Kidney capillary endothelial cell (primary cell): ENCODE results near the gene GPRC5C.
A peak's percentile ranks its signal among the peaks of the same experiment; 100 is the strongest.

Experiments used
- DNase-seq: peaks from one replicate; pipeline ENCODE4 v3.0.0-alpha.2; 2018; ENCODE audit warnings: low spot score

GPRC5C gene, protein sequence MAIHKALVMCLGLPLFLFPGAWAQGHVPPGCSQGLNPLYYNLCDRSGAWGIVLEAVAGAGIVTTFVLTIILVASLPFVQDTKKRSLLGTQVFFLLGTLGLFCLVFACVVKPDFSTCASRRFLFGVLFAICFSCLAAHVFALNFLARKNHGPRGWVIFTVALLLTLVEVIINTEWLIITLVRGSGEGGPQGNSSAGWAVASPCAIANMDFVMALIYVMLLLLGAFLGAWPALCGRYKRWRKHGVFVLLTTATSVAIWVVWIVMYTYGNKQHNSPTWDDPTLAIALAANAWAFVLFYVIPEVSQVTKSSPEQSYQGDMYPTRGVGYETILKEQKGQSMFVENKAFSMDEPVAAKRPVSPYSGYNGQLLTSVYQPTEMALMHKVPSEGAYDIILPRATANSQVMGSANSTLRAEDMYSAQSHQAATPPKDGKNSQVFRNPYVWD

DNA sequence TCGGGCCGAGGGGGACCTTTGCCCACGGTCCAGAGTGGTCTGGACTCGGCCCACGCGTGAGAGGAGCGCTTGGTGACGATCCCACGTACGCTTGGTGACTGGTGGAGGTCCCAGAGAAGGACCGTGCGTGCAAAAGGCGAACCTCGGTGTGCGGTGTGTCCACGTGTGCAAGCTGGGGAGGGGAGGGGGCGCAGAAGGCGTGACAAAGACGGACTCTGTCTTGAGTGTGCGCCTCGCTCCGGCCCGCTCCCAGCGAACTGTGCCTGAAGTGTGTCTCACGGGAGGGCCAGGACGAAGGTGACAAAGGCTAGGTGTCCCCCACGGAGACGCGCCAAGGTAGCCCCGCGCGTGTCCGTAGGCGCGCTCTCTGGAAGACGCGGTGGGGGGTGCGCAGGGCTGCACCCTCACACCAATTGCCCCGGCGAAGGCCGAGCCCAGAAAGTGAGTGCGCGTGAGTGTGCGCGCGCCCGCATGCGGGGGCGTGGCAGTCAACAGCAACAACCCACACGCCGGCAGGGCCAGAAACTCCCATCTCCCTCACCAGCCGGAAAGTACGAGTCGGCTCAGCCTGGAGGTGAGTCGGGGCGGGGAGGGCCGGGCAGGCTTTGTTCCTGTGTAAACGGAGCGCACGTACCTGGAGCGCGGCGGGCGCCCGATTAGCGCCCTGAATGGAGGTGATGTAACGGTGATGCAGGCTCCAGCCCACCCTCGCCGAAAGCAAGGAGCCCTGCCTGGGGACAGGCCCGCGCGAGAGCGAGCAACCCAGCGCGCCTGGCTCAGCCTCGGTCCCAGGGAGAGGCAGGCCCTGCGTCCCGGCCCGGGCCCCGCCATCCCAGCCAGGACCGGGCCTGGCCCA lies at the start of gene GPRC5C:
Gene GPRC5C, plus strand, starts transcription at position 521 of the 856 bp plus-strand sequence. CDS start 7,689 bp downstream, outside the sequence.
- no peak for DNase-seq

DNA sequence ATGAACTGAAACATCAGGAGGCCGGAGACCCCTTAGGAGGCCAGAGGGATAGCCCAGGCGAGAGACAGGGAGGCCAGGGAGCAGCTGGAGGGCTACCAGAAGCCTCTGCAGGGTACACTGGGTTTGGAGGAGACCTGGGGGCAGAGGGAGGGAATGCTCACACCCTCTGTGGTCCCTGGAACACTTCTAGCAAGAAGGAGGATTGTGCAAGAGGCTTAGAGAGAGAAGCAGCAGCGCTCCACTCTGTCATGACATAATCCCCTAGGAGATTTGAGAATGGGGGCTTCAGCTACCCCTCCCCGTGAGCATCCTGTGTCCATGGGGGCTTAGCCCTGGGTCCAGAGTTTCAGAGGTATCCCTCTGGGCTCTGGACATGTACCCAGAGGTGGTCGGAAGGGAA lies 48.7 kb upstream of the GPRC5C start:
- no peak for DNase-seq

DNA sequence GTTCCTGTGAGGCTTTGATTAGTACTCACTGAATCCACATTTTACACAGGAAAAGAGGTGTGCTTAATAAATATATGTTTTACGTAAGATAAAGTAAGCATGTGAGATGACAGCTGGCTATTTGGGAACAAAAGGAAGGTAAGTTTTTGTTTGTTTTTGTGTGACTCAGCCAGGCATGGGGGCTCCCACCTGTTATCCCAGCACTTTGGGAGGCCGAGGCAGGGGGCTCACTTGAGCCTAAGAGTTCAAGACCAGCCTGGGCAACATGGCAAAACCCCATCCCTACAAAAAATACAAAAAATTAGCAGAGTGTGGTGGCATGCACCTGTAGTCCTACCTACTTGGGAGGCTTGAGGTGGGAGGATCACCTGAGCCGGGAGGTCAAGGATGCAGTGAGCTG lies 46.7 kb upstream of the GPRC5C start:
- DNase-seq: no peak

DNA sequence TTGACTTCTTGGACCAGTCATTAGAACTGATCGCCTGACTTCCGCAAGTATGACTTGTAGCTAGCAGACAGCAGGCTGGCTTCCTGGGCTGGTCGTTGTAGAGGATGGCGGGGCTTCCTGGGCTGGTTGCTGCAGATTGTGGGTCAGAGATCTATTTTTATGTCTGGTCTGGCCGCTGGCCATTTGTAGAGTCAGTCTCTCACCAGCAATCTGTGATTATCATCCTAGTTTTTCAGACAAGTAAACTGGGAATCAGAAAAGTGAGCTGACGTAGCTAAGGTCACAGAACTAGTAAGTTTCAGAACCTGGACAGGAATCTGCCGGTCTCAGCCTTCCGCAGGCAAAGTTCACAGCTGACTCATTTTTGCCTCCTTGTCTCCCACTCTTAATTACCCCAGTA lies 45.5 kb upstream of the GPRC5C start:
- DNase-seq: peak; percentile 80

DNA sequence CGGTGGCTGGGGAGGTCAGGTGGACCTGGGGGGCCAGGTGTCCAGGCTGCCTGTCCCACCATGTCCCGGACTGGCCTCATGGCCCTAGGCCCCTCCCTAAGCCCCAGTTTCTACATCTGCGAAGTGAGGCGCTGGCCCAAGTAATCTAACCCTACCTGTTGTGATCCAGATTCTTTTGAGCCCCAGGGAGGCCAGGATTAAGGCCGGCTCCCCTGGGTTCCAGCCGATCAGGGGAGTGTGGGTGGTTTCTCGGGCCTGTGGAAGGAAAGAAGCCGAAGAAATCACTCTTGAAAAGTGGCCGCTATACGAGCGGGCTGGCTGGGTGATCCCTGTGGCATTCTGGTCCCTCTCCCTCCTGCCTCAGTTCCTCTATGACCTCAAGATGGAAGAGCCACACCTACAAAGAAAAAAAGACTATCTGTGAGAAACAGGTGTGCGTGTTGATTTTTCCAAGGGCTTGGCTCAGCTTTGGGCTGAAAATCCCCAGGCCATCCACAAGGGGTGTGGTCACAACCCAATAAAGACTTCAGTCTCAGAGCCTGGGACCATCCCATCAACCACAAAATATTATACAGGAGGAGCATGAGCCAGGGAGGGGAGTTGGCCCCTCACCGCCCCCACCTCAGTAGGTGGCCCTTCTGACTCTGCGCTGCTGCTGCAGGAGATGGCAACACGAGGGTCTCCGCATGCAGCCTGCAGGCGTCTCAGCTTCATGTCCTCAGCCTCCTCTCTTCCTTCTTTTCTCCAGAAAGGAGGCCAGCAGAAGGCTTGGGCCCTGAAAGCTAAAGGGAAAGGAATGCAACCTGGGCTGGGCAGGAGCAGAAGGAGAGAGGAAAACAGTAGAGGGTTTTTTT lies 44.3 kb upstream of the GPRC5C start:
- no peak for DNase-seq

DNA sequence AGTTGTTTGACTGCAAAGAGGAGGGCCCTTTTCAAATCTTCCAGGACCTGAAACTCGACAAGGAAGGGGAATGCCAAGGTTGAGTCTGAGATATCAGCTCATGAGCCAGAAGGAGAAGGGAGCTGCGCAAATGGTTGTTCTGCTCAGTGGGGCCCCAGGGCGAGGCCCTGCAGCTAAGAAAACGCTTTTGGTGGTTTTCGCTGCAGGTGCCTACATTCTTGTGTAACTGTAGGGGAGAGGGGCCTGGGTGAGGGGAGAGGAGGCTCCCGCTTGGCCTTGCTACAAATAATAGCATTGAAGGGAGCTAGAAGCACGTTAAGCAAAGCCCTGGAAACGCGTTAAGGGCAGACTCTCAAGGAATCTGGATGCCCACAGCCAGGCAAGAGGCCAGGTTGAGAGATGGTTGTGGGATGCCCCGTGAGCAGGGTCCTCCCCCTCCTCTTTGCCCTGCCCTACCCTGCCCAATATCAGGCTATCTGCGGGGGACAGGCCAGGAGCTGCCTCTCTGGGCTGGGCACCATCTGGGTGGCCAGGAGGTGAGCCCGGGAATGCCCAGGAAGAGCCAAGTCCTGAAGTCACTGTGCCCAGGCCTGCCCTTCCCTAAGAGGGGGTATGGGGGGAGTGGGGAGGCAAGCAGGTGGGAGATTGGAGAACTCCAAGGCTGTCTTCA lies 42.7 kb upstream of the GPRC5C start:
- no peak for DNase-seq

DNA sequence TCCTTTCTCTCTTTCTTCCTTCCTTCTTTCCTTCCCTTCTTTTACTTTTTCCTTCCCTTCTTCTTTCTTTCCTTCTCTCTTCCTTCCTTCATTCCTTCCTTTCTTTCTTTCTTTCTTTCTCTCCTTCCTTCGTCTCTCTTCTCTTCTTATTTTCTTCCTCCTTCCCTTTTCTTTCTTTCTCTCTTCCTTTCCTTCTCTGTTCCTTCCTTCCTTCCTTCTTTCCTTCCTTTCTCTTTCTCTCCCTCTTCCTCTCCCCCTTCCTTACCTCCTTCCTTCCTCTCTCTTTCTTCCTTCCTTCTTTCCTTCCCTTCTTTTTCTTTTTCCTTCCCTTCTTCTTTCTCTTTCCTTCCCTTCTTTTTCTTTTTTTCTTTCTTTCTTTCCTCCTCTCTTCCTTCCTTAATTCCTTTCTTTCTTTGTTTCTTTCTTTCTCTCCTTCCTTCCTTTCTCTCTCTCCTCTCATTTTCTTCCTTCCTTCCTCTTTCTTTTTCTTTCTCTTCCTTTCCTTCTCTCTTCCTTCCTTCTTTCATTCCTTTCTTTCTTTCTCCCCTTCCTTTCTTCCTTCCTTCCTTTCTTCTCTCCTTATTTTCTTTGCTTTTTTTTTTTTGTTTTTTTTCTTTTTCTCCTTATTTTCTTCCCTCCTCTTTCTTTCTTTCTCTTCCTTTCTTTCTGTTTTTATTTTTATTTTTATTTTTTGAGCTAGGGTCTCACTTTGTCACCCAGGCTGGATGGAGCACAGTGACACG lies 41.8 kb upstream of the GPRC5C start:
- no peak for DNase-seq

DNA sequence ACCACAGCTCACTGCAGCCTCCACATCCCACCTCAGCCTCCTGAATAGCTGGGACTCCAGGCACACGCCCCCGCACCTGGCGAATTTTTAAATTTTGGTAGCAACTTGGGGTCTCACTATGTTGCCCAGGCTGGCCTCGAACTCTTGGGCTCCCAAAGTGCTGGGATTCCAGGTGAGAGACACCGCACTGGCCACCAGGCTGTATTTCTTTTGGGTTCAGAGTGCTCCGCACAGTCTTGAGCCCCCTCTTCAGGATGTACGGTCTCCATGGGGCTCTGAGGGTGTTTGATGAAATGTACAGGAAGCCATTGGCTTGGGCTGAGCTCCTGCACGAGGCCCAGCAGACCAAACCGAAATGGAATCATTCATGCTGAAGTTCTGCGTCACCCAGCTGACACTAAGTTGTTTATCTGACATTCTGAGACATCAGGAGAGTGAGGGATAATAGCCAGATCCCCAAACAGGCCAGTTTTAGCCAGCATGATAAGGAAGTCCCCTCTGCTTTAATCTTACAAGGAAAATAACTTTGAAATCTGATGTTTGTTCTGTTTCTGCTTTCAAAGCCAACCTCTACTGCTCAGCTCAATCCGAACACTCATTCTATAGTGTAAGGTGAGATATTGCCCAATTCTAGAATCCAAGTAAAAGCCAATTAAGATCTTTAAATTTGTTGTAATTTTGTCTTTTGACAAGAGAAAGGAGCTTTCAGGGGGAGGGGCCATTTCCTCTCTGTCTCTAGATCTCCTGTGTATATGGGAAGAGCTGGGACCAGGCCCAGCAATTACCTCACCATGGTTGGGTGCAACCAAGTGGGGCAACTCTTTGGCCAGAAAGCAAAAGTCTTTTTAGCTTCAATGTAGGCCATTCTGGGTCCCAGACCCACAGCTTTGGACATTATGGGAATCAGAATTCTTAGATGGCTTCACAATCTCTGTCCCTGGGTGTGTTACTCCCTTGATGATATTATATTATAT lies 40.9 kb upstream of the GPRC5C start:
- no peak for DNase-seq

DNA sequence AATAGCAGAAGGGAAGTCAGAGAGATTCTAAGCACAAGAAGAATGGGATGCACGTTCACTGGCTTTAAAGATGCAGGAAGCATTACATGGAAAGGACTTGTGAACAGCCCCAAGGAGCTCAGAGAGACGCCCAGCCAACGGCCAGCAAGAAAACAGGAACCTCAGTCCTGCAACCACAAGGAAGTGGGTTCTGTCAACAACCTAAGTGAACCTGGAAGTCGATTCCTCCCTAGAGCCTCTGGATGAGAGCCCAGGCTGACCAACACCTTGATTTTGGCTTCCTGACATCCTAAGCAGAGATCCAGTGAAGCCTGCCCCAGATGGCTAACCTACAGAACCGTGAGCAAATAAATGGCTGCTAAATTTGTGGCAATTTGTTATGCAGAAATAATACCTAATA lies 40.1 kb upstream of the GPRC5C start:
- no peak for DNase-seq

DNA sequence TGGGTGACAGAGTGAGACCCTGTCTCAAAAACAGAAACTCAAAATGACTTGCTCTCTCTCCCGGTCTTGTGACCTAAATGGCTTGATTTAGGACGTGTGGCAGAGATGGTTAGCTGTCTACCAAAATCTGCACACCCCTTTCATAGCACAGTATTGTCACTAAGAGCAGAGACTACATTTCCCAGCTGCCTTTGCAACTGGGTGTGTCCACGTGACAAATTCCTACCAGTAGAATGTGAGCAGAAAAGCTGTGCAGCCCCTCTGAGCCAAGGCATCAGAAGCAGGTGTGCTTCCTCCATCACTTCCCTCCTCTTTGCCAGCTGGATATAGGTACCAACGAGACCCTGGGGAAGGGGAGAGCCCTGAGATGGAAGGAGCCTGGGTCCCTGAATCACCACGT lies 39.0 kb upstream of the GPRC5C start:
- no peak for DNase-seq

DNA sequence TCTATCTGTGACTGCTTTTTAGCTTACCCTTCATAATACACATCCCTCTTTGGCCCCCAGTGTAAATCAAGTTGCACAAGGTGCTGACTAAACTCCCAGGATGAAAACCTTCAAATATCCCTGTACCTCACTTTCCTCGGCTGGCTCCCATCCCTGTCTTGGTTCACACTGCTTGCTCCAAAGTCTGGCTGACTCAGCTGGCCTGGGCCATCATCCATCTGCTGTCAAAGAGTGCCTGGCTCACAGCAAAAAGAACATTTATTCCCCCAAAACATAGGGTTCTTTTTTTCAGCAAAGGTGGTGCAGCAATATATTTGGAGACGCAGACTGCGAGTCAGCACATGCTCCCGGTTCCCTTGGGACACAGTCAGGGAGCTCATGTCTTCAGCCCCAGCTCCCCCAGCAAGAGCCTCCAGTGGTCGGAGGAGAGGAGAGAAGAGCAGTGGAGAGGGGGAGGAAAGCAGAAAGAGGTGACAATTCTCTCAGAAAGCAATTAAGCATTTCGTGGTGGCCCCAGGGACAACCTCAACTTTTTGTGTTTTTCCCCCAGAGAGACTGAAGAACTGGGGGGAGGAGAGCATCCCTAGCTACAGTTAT lies 38.4 kb upstream of the GPRC5C start:
- no peak for DNase-seq

DNA sequence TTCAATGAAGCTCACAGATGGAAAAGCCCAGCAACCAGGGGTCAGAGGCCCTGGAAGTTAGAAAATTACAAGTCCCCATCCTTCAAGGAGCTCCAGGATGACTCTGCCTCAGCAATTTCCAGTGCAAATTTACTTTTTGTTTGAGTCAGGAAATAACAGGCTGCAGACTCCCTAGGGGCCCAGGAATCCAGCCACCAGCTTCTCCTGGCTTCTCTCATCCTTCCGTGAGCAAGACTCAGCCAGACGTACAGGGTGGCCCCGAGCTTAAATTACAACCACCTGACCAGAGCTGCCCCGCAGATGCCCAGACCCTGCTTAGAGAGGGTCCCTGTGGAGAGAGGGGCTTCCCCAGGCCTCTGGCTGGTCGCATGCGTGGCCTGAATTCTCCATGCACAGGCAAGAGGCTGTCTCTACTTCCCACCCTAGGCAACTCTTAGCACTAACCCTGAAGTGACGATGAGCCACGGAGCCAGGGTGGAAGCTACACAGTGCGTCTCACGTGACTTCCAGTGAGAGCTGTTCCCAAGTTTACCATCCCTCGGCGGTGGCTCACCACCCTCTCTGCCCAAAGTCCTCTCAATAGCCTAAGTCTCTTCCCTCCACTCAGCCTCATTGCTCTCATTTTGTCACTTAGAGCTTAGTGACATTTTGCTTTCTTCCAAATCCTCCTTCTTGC lies 37.5 kb upstream of the GPRC5C start:
- DNase-seq: no peak

DNA sequence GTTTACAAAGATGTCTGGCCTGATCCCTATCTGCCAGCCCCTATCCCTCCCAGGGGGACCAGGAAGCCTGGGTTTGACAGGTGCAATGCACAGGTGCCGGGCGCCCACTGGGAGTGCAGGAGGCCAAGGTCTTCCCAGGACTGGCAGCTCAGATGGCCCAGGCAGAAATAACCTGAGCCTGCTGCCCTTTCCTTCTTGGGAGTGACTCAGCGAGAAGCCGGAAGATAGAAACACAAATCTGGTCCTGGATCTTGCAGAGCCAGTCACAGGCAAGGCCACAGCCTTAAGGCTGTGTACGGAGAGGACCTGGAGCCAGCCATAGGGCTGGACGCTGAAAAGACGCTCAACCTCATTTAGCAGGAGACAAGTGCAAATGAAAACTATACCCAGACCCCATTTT lies 36.9 kb upstream of the GPRC5C start:
- DNase-seq: no peak

DNA sequence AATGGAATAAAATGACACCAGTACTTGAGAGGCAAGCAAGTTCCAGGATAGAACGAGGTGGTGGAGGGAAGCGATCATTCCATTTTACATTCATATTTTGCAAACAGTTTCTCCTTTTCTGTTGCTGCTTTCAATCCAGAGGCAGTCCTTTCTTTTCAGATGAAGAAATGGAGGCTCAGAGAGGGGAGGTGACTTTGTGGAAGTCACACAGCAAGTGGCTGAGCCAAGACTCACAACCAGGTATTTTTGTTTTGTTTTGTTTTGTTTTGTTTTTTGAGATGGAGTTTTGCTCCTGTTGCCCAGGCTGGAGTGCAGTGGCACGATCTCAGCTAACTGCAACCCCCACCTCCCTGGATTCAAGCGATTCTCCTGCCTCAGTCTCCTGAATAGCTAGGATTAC lies 35.3 kb upstream of the GPRC5C start:
- DNase-seq: no peak

DNA sequence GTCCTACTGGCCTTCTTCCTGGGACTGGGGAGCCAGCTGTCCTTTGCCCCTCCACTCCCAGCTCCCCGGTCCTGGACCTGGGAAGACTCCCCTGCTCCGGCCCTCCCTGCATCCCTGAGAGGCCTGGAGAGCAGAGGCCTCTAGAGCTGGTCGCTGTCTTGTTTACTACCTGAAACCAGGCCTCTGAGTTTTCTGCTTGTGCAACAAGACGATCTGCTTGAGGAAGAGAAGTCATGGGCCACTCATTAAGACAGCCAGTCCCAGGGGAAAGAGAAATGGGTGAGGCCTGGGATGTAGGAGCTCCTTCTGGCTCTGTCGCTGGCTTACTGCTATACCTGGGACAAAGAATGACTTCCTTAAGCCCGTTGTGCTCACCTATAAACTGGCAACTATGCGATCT lies 29.8 kb upstream of the GPRC5C start:
- no peak for DNase-seq

DNA sequence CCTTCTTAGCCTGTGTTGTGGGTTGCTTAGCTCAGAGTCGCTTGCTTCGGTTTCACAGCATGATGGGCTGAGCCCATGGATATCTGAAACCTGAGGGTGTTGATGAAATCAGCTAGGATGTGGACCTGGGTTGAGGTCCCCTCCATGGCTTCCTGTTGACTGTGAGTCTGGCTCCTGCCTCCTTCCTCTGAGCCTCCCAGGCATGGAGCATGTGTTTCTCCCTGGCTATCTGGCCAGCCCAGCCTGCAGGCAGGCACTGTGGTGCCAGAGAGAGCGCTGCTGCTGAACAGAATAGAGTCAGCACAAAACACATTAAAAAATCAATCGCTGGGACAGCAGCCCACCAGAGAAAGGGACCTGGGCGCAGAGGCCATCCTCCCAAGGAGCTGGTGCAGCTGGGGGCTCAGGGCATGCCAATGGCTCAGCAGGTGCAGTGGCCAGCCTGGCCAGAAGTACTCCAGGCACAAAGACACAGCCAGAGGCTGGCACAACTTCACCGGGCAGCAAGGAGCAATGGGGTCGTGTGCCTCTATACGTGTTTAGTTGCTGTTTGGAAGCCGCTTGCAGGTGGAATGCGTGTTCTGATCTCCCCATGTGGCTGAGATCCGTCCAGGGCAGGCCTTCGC lies 28.3 kb upstream of the GPRC5C start:
- DNase-seq: no peak

DNA sequence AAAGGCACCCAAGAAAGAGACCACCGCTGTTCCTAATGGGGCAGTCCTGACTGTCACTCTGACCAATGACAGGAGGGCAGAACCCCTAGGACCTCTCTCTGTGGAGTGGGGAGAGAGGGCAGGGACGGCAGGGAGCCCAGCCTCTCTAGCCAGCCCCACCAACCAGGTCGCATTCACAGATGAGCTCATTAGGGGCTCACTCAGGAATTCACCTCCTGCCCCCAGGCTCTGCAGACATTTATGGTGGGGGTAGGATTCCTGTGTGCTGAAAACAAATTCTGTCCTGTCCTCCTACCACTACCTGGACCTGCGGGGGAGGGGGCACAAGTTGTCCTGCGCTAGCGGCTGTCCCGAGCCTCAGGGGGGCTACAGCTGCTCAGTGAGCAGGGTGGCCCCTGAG lies 27.7 kb upstream of the GPRC5C start:
- DNase-seq: no peak

DNA sequence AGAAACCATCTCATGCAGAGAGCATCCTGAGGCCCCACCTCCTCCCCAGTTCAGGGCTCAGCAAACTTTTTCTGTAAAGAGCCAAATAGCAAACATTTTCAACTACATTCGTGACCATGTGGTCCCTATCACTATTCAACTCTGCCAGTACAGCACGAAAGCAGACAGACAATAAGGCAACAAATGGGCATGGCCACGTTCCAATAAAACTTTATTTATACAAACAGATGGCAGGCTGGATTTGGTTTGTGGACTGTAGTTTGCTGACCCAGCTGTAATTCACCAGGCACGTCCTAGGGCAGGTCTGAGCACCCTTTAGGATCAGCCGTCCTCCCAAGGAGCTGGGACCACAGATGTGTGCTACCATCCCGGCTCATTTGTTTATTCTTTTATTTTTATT lies 27.1 kb upstream of the GPRC5C start:
- DNase-seq: no peak
